Measurements from ENCODE around the gene PLEKHA7.
"Not testable (repeated sequence)": the region's sequence is repeated elsewhere in the genome, so short reads cannot be mapped to it uniquely, and the experiment has no call there.

Gene PLEKHA7

DNA sequence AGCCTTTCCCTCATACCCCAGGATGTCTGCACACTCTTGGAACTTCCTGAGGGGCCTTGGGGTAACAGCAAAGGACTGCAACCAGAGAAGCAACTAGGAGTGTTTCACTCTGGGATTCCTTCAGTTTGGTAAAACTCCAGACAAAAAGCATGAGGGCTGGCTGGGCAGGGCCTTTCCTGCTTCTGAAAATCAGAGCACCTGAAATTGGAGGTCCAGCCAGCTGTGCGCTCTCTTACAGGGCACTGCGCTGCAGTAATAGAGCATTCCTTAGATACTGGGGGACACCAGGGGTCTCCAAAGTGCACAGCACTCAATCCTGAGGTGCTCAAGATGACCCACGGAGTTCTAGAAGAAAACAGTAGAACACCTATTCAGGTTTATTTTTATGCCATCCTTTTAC, 49.7 kb downstream of the PLEKHA7 start:
- no peak for DNase-seq (ENCODE audit: extremely low read depth, low read depth)
- TF ChIP-seq, protein P1, sequence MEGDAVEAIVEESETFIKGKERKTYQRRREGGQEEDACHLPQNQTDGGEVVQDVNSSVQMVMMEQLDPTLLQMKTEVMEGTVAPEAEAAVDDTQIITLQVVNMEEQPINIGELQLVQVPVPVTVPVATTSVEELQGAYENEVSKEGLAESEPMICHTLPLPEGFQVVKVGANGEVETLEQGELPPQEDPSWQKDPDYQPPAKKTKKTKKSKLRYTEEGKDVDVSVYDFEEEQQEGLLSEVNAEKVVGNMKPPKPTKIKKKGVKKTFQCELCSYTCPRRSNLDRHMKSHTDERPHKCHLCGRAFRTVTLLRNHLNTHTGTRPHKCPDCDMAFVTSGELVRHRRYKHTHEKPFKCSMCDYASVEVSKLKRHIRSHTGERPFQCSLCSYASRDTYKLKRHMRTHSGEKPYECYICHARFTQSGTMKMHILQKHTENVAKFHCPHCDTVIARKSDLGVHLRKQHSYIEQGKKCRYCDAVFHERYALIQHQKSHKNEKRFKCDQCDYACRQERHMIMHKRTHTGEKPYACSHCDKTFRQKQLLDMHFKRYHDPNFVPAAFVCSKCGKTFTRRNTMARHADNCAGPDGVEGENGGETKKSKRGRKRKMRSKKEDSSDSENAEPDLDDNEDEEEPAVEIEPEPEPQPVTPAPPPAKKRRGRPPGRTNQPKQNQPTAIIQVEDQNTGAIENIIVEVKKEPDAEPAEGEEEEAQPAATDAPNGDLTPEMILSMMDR (IDR thresholded peaks at IDR 0.05; ENCODE audit: low read depth, low read length) = no peak

DNA sequence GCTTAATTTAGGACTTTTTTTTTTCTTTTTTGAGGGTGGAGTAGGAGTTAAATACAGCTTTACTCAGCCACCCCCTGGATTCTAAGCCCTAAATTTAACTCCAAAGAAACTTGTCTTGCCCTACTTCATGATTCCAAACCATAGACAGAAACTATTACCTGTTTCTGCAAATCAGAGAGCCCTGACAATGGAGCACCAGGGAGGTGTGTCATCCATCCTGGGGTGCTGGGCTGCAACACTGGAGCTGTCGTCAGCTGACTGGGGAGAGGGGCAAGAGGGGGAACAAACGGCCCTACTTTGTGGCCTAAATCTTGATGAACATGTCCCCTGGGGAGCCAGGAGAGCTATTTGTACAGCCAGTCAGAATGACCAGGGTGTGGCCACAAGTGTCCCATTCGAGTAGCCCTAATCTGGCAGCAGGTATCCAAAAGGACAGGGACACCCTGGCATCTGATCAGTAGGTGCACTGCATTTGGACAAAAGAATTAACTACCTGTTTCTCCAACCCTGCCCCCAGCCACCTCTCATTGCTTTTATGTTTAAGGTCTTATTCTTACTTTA, 50.8 kb downstream of the PLEKHA7 start:
- TF ChIP-seq, protein P1 (IDR thresholded peaks at IDR 0.05; ENCODE audit: low read depth, low read length) = no peak
- no peak for DNase-seq (ENCODE audit: extremely low read depth, low read depth)

DNA sequence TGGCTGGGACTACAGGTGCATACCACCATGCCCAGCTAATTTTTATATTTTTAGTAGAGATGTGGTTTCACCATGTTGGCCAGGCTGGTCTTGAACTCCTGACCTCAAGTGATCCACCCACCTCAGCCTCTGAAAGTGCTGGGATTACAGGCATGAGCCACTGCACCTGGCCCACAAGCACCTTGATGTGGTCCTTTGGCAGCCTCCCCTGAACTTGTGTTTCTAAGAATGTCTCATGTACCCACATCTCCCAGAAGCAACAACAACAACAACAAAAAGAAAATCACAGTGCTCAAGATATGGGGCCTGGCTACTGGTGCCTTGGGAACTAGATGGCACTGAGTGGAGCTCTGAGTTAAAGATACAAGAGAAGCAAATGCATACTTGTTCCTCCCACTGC, 51.6 kb downstream of the PLEKHA7 start:
- not testable (repeated sequence) for DNase-seq (ENCODE audit: extremely low read depth, low read depth)

DNA sequence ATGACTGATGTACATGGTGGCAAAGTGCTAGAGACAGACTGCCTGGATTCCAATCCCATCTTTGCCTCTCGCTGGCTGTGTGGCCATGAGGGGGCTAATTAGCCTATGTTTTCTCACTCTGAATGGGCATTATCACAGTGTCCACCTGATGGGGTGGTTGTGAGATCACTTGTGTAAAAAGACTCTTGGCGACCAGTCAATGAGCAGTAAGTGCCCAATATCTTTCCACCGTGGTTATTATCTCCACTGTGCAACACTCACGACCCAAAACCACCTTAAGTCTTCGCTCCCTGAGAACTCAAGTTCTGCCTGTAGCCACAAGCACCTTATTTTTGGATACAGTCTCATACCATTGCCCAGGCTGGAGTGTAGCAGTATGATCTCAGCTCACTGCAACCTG, 52.1 kb downstream of the PLEKHA7 start:
- no peak for DNase-seq (ENCODE audit: extremely low read depth, low read depth)
- TF ChIP-seq, protein P1 (IDR thresholded peaks at IDR 0.05; ENCODE audit: low read depth, low read length) = no peak

DNA sequence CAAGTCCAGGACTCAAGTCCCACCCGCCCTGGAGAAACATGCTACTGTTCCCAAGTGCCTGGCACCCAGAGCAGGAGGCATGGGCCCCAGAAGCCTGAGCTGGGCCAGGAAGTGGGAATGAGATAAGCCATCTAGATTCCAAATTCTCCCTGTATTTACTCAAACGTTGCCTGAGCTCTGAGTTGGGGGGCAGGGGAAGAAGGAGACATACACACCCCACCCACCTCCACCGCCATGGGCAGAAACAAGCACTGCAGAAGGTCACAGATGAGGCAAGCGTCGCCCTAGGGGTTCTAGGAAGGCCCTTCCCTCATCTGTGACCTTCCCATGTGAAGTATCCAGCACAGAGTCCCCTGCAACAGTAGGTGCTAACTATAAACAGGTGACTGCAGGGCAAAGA, 54.0 kb downstream of the PLEKHA7 start:
- TF ChIP-seq, protein P1 (IDR thresholded peaks at IDR 0.05; ENCODE audit: low read depth, low read length) = no peak
- DNase-seq (ENCODE audit: extremely low read depth, low read depth) = no peak

DNA sequence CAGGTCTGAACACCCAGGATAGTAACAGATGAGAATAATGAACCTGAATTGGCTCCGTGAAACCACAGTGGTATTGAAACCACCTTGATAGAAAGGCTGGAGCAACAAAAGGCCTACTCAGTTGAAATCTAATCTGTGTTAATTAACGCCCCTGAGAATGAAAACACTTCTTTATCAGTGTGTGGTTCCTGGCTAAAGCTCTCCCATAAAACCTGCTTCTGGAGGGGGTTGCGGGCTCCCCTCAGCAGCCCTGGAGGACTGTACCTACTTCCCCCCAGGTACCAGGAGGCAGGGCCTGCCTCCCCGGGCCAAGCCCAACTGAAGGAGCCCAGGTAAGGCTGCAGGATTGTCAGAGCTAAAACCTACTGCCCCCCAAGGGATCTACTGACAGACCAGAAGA, 54.6 kb downstream of the PLEKHA7 start:
- DNase-seq (ENCODE audit: extremely low read depth, low read depth) = no peak

DNA sequence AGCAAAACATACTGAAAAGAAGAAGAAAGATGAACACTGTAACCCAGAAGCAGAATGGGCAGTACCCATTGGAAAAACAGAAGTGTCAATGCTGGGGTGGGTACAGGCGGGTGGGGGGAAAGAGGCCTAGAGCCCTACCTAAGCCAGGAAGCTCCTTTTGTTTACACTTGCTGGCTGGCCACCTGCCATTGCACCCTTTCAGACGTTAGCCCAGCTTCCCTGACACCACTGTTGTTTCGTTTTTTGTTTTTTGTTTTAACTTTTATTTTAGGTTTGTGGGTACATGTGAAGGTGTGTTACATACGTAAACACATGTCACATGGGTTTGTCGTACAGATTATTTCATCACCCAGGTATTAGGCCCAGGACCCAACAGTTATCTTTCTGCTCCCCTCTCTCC, 55.4 kb downstream of the PLEKHA7 start:
- TF ChIP-seq, protein P1 (IDR thresholded peaks at IDR 0.05; ENCODE audit: low read depth, low read length) = no peak
- DNase-seq (ENCODE audit: extremely low read depth, low read depth) = no peak

More for the DNA sequence above, 54.6 kb downstream of the PLEKHA7 start:
- TF ChIP-seq, protein P1 (IDR thresholded peaks at IDR 0.05; ENCODE audit: low read depth, low read length) = no peak

DNA sequence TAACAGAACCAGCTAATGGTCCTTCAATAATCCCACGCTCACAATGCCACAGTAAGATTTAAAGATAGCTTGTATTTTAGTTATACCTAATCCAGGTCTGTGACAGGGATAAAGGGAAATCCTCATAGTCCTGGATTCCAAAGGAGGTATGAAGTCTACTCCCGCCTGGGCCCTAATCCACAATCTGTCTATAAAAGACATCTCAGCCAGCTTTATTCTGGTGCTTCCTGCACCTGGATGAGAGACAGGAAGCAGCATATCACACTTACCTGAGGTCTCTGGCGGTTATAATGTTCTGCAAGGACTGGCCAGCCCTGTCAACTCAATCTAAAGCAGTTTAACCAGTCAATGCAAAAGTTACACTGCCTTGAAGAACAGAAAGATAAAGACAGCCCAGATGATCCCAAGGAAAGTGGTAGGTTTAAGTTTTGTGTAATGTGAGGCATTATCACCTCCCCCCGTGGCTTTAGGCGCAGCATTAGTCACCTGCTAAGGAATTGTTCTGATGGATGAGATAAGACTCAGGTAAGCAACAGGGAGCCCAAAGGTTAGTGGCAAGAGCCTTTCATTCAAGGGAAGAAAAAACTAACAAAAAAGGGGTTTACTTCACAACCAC, 57.6 kb downstream of the PLEKHA7 start:
- TF ChIP-seq, protein P1 (IDR thresholded peaks at IDR 0.05; ENCODE audit: low read depth, low read length) = no peak
- DNase-seq (ENCODE audit: extremely low read depth, low read depth) = no peak
